AG04449 (cell line): ENCODE results near the gene SIPA1L3.

ENCODE experiments used
- CTCF ChIA-PET: fragments of 350-600 bp; formaldehyde crosslinking; extraction: SDS; loops from one replicate; lab custom pipeline; 2021; ENCODE audit warnings: antibody characterized with exemption; lab: Yijun Ruan, JAX
- POLR2A ChIA-PET: fragments of 400-600, 350-600 bp; formaldehyde crosslinking; extraction: SDS; loops from one replicate; lab custom pipeline; 2020; ENCODE audit warnings: antibody characterized with exemption, inconsistent platforms; lab: Yijun Ruan, JAX
- DNase-seq: peaks from one replicate; pipeline ENCODE4 v3.0.0-alpha.2; 2010; ENCODE audit warnings: low read depth, low spot score
- H3K4me3 ChIP-seq: 2 replicates; pipeline ENCODE4 v1.5.1; 2011; ENCODE audit warnings: low read depth, mild to moderate bottlenecking, control low read depth, low read length
- TF ChIP-seq, protein P1 (sequence below): IDR thresholded peaks from one replicate; pipeline ENCODE4 v1.5.1; 2011; ENCODE audit warnings: mild to moderate bottlenecking, moderate library complexity, low read length, control low read depth, inconsistent platforms; ENCODE audit not compliant: insufficient read depth; ENCODE audit errors: missing control alignments

SIPA1L3 gene

DNA sequence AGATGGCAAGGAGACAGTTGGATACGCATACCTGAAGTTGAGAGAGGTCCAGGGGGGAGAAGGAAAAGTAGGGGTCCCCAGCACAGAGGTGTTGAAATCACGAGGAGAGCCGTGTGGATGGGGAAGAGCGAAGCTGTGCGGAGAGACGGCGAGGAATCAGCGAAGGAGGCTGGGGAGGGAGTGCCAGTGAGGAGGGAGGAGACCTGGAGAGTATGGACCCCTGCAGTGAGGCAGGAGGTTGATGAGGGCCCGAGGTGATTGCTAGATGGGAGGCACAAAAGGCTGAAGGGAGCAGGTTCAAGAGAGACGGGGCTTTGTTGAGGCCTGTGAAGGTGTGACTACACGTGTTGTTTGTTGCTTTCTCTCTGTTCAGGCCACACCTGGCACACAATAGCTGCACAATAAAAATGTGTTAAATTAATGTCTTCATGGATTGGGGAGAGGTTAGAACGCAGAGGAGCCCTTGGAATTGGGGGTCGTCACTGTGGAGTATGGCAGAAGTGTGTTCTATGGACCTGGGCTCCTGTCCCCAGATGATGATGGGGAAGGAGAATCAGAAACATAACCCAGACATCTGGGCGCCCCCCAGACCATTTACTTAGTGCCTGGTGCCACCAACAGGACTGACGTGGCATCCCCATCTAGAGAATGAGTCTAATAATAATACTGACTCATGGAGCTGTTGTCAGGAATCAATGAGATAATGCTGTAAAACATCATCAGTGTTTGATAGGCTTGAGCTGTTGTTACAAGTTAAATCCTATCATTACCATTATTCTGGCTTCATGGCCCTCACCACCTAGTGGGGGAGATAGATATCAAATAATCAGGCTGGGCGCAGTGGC, 137.5 kb downstream of the SIPA1L3 start:
- POLR2A ChIA-PET = interaction anchor here (0.6 to 1.0 kb wide), 2 partner anchors 29 to 40 kb away, joined by 3 to 6 read pairs; no protein-coding TSS in a partner anchor

DNA sequence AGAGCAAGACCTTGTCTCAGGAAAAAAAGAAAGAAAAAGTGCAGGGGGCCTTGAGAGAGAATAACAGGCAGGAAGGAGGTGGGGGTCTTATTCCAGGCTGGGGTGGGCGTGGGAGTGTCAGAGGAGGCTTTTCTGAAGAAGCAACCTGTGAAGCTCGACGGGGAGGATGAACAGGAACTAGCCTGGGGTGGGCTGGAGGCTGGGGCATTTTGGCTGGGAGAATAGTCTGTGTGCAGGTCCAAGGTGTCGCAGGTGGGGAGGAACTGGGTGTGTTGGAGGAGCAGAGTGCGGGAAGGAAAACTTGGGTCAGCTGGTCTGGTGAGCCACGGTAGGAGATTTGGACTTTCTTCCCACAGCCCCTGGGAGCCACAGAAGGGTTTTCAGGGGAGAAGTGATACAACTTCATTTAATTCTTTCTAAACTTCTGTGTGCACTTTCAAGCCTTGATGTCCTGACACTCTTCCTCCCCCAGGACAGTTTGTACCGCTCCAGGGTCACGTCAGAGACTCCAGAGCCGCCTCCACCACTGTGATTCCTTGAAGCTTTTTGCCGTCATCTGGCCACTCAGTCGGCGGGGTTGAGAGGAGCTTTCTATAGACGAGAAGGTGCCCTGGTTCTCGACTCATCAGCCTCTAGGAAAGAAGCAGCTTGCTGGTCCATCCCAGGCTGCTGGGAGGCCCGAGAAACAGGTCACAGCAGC, 138.7 kb downstream of the SIPA1L3 start:
- no peak for DNase-seq
- TF ChIP-seq, protein P1, sequence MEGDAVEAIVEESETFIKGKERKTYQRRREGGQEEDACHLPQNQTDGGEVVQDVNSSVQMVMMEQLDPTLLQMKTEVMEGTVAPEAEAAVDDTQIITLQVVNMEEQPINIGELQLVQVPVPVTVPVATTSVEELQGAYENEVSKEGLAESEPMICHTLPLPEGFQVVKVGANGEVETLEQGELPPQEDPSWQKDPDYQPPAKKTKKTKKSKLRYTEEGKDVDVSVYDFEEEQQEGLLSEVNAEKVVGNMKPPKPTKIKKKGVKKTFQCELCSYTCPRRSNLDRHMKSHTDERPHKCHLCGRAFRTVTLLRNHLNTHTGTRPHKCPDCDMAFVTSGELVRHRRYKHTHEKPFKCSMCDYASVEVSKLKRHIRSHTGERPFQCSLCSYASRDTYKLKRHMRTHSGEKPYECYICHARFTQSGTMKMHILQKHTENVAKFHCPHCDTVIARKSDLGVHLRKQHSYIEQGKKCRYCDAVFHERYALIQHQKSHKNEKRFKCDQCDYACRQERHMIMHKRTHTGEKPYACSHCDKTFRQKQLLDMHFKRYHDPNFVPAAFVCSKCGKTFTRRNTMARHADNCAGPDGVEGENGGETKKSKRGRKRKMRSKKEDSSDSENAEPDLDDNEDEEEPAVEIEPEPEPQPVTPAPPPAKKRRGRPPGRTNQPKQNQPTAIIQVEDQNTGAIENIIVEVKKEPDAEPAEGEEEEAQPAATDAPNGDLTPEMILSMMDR = no peak
- no peak overlapping the region for H3K4me3 ChIP-seq
- ChIA-PET POLR2A (interaction anchor here (0.7 kb wide), 1 partner anchor 41 kb away, joined by 4 read pairs; no protein-coding TSS in a partner anchor), CTCF (interaction anchor here (0.9 to 13.6 kb wide), 4 partner anchors 12 to 143 kb away, joined by 3 to 213 read pairs (median 3); partner anchors contain the start of genes SIPA1L3 and WDR87)

More for the DNA sequence above, 137.5 kb downstream of the SIPA1L3 start:
- TF ChIP-seq, protein P1 = no peak
- no peak for DNase-seq
- CTCF ChIA-PET = interaction anchor here (0.6 to 13.6 kb wide), 7 partner anchors 17 to 142 kb away, joined by 3 to 213 read pairs (median 3); partner anchors contain the start of genes SIPA1L3 and WDR87
- no peak overlapping the region for H3K4me3 ChIP-seq

DNA sequence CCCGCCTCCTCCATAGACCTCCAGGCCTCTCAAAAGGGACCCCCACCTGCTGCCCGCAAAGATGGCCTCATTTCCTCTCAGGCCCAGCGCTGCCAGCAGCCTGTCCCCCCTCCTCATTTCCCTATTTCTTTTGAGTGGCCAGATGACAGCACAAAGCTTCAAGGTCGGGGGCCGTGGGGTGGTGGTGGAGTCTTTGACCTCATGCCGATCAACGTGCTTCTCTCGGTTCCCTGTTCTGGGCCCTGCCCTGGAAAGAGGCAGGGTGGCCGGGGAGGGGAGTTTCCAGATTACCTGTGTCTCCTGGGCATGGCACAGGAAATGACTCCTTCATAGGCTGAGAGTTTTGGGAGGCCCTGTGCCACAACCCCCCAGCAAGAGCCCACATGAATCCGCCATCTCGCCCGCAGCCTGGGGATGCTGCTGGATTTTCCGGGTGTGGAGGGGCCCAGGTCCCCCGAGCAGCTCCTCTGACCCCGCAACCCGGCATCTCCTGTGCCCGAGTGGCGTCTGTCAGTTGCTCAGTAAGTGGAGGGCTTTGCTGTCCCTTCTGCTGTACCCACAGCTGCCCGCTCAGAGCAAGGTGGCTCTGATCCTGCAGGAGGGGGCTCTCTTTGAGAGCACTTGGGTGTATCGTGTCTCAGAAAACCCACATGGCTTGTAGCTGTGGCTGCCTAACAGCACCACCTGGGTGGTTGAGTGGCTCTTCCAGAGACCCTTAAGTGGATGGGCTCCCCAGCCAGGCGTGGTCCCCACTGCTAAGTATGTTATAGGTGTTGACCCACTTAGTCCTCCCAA, 139.4 kb downstream of the SIPA1L3 start:
- TF ChIP-seq, protein P1 = no peak
- no peak overlapping the region for H3K4me3 ChIP-seq
- no peak for DNase-seq
- POLR2A ChIA-PET = no interaction called here
- CTCF ChIA-PET = interaction anchor here (0.9 to 13.6 kb wide), 6 partner anchors 11 to 144 kb away, joined by 3 to 213 read pairs (median 4); partner anchors contain the start of genes SIPA1L3 and WDR87

DNA sequence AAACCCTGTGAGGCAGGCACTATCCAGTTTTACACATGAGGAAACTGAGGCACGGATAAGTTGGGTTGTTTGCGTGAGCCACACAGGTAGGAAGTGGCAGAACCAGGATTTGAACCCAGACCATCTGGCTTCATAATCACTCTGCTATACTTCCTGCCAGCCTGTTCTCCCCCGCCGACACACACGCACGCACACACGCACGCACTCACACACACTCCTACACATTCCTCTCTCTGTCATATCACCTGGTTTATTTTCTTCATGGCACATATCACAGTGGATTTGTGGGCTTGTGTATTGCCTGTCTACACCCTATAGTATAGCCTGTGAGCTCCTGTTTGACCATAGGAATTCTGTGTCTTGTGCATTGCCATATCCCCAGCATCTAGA, 140.0 kb downstream of the SIPA1L3 start:
- CTCF ChIA-PET = interaction anchor here (1.5 to 13.6 kb wide), 3 partner anchors 12 to 144 kb away, joined by 4 to 213 read pairs (median 6); partner anchors contain the start of genes SIPA1L3 and WDR87

DNA sequence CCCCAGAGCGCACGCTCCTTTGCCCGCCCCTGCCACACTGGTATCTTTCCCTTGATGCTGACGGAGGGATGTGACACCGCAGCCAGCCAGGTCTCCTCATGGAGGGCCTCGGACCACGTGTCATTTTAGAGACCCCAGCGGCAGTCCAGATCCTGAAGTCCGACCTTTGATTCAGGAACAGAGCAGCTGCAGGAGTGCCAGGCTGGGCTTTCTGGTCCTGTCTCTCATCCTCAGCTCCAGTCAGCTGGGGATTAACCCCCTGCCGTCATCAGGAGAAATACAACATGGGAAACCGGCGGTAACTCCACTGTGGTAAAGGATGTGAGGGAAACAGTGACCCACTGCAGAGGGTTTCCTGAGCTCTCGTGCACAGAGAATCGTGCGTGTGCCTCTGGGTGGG, 140.6 kb downstream of the SIPA1L3 start:
- H3K4me3 ChIP-seq = no peak overlapping the region

More for the DNA sequence above, 140.0 kb downstream of the SIPA1L3 start:
- TF ChIP-seq, protein P1 = no peak
- no peak overlapping the region for H3K4me3 ChIP-seq
- POLR2A ChIA-PET = interaction anchor here (2.5 kb wide), 1 partner anchor 140 kb away, joined by 9 read pairs; the partner anchor contains the start of genes SIPA1L3 and WDR87
- DNase-seq = no peak

More for the DNA sequence above, 140.6 kb downstream of the SIPA1L3 start:
- CTCF ChIA-PET = interaction anchor here (1.5 to 13.6 kb wide), 3 partner anchors 12 to 145 kb away, joined by 4 to 213 read pairs (median 6); partner anchors contain the start of genes SIPA1L3 and WDR87
- TF ChIP-seq, protein P1 = no peak
- DNase-seq = no peak
- POLR2A ChIA-PET = interaction anchor here (2.5 kb wide), 1 partner anchor 141 kb away, joined by 9 read pairs; the partner anchor contains the start of genes SIPA1L3 and WDR87
